Fibroblast of villous mesenchyme (primary cell): ENCODE results near the gene TBC1D10B. TPM values are rescaled to one million over a fixed set of nuclear protein-coding genes. Genes with fewer than 3 reads are reported as not detected.

Experiments
- DNase-seq: peaks from one replicate; pipeline ENCODE4 v3.0.0-alpha.2; 2010; ENCODE audit warnings: low read depth
- H3K4me3 ChIP-seq: 2 replicates; pipeline ENCODE4 v1.5.1; 2011; ENCODE audit warnings: low read depth, mild to moderate bottlenecking, low read length
- CTCF ChIP-seq: IDR thresholded peaks from 2 replicates; pipeline ENCODE4 v1.5.1; 2012; ENCODE audit warnings: low read depth, mild to moderate bottlenecking, low read length; ENCODE audit not compliant: insufficient read depth
- total RNA-seq: library from RNA; depleted of rRNA; stranded (reverse); fragments of >200 nt; gene quantifications from 2 replicates; pipeline ENCODE4 v1.2.3, GENCODE V29; 2012

Gene TBC1D10B
- total RNA-seq, 1 donor = 37.1 TPM

- no peak overlapping the region for H3K4me3 ChIP-seq
- no peak for TF ChIP-seq CTCF
- DNase-seq = no peak
Measured at GRCh38 chr16:30414159-30414558, 43.9 kb upstream of the TBC1D10B start.

- no peak for DNase-seq
- no peak overlapping the region for H3K4me3 ChIP-seq
- no peak for TF ChIP-seq CTCF
Measured at GRCh38 chr16:30413112-30413806, 43.0 kb upstream of the TBC1D10B start.

GRCh38 chr16:30409125-30410060 lies 39.1 kb upstream of the TBC1D10B start:
- peak; percentile 87 for DNase-seq
- peak; percentile 95 for TF ChIP-seq CTCF
- H3K4me3 ChIP-seq = no peak overlapping the region

- DNase-seq = no peak
- peak overlapping the region; percentile 78 for H3K4me3 ChIP-seq
- TF ChIP-seq CTCF = no peak
Measured at GRCh38 chr16:30407804-30408534, 37.7 kb upstream of the TBC1D10B start.

- peak within 1 kb of the TSS; percentile 78 for H3K4me3 ChIP-seq
- DNase-seq = peak; percentile 84
- TF ChIP-seq CTCF = no peak
Measured at GRCh38 chr16:30407102-30407803, 37.0 kb upstream of the TBC1D10B start, which contains the start of gene ZNF771. TSS of gene ZNF771 (plus strand) at chr16:30407606. CDS start at chr16:30408054, 448 bp downstream.

- H3K4me3 ChIP-seq = peak overlapping the region; percentile 78
- DNase-seq = no peak
- TF ChIP-seq CTCF = no peak
Measured at GRCh38 chr16:30406795-30407101, 36.5 kb upstream of the TBC1D10B start.
